Calu3 (cell line): ENCODE data around the gene ECT2. TPM values are rescaled to one million over a fixed set of nuclear protein-coding genes. Genes with fewer than 3 reads are reported as not detected.

Source experiments
- BruUV-seq: library from RNA; stranded (reverse); fragments of 400-500 nt; replicated peaks from 2 replicates; lab custom pipeline; 2021; lab: Mats Ljungman, UMichigan
- CTCF ChIA-PET: fragments of 300-600 bp; sonication (Branson Sonifier 250); formaldehyde crosslinking; loops from one replicate; lab custom pipeline; 2022; ENCODE audit warnings: antibody characterized with exemption; lab: Charles Lee
- DNase-seq: peaks from one replicate; pipeline ENCODE4 v3.0.0; 2022
- H3K27ac Mint-ChIP-seq: one replicate; pipeline ENCODE4 v1.8.0; 2022; ENCODE audit warnings: mixed read lengths; ENCODE audit not compliant: unreplicated experiment
- H3K27me3 Mint-ChIP-seq: one replicate; pipeline ENCODE4 v1.8.0; 2022; ENCODE audit warnings: mixed read lengths; ENCODE audit not compliant: unreplicated experiment
- H3K36me3 Mint-ChIP-seq: one replicate; pipeline ENCODE4 v1.8.0; 2022; ENCODE audit warnings: mild to moderate bottlenecking, moderate library complexity, mixed read lengths; ENCODE audit not compliant: insufficient read depth, unreplicated experiment
- H3K4me1 Mint-ChIP-seq: one replicate; pipeline ENCODE4 v1.8.0; 2022; ENCODE audit warnings: mild to moderate bottlenecking, low read depth, mixed read lengths; ENCODE audit not compliant: unreplicated experiment
- H3K4me3 Mint-ChIP-seq: one replicate; pipeline ENCODE4 v1.8.0; 2022; ENCODE audit warnings: mild to moderate bottlenecking, low read depth, moderate library complexity, mixed read lengths; ENCODE audit not compliant: unreplicated experiment
- H3K9me3 Mint-ChIP-seq: one replicate; pipeline ENCODE4 v1.8.0; 2022; ENCODE audit warnings: low read depth, mixed read lengths; ENCODE audit not compliant: unreplicated experiment
- intact Hi-C: fragments of 100-400 bp; cut with micrococcal nuclease; formaldehyde crosslinking; loops from one replicate; pipeline ENCODE4 v1.10.0; 2022; ENCODE audit not compliant: unreplicated experiment
- total RNA-seq: library from RNA; stranded (reverse); gene quantifications from 2 replicates; pipeline ENCODE4 v1.2.3, GENCODE V29; 2022
- TF ChIP-seq, protein P1 (sequence below): fragments of 200-600 bp; IDR thresholded peaks from one replicate; pipeline ENCODE4 v1.8.0; 2022; ENCODE audit warnings: antibody characterized with exemption; ENCODE audit not compliant: unreplicated experiment

Gene ECT2
- total RNA-seq, 1 experiment from 2014 or later = 201 TPM

DNA sequence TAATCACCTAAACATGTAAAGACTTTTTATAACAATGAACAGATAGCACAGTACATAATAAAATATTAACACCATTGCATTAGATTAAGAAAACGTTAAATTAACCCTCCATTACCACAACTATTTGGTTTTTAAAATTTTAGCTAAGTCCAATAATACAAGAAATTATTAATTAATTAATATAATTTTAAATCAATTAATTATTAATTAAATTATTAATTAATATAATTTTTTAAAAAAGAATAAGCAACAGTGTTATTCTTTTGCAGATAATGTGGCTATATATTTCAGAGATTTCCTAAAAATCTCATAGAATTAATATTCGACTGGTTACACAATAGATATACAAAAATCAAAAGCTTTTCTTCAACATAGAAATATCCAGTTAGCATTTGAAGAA is 82.5 kb downstream of the ECT2 start:
- no TSS peak for BruUV-seq
- Mint-ChIP-seq H3K36me3 (peaks cover 7% of the 10 kb centered on the region), H3K27ac (no peak overlapping the region), H3K4me3 (no peak overlapping the region), H3K9me3 (no peaks in the 10 kb centered on the region), H3K4me1 (no peaks in the 10 kb centered on the region), H3K27me3 (peaks cover under 1% of the 10 kb centered on the region)
- no peak for DNase-seq
- TF ChIP-seq, protein P1, sequence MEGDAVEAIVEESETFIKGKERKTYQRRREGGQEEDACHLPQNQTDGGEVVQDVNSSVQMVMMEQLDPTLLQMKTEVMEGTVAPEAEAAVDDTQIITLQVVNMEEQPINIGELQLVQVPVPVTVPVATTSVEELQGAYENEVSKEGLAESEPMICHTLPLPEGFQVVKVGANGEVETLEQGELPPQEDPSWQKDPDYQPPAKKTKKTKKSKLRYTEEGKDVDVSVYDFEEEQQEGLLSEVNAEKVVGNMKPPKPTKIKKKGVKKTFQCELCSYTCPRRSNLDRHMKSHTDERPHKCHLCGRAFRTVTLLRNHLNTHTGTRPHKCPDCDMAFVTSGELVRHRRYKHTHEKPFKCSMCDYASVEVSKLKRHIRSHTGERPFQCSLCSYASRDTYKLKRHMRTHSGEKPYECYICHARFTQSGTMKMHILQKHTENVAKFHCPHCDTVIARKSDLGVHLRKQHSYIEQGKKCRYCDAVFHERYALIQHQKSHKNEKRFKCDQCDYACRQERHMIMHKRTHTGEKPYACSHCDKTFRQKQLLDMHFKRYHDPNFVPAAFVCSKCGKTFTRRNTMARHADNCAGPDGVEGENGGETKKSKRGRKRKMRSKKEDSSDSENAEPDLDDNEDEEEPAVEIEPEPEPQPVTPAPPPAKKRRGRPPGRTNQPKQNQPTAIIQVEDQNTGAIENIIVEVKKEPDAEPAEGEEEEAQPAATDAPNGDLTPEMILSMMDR = no peak
- intact Hi-C loops = no loop called here
- CTCF ChIA-PET = interaction anchor here (0.7 kb wide), 1 partner anchor 769 kb away, joined by 4 read pairs; no protein-coding TSS in a partner anchor

- H3K27me3 Mint-ChIP-seq = peaks cover 17% of the 10 kb centered on the region
- CTCF ChIA-PET = interaction anchor here (1.0 to 1.8 kb wide), 2 partner anchors 103 to 208 kb away, joined by 3 to 6 read pairs; no protein-coding TSS in a partner anchor
These were observed 86.0 kb downstream of the ECT2 start for GRCh38 chr3:172836390-172836997.

GRCh38 chr3:172839679-172840078 is 89.2 kb downstream of the ECT2 start:
- Mint-ChIP-seq H3K4me1 (no peaks in the 10 kb centered on the region), H3K27me3 (peaks cover 17% of the 10 kb centered on the region), H3K27ac (no peak overlapping the region), H3K4me3 (no peak overlapping the region), H3K9me3 (no peaks in the 10 kb centered on the region), H3K36me3 (no peaks in the 10 kb centered on the region)
- intact Hi-C loops = loop anchor here (10.0 kb wide), 1 partner anchor 375 kb away; no protein-coding TSS in a partner anchor
- CTCF ChIA-PET = no interaction called here
- DNase-seq = no peak
- BruUV-seq = no TSS peak
- TF ChIP-seq, protein P1 = no peak

More at GRCh38 chr3:172836390-172836997, 86.0 kb downstream of the ECT2 start:
- DNase-seq = peak; percentile 77
- H3K36me3 Mint-ChIP-seq = no peaks in the 10 kb centered on the region
- no peak overlapping the region for H3K4me3 Mint-ChIP-seq
- no TSS peak for BruUV-seq
- no peaks in the 10 kb centered on the region for H3K9me3 Mint-ChIP-seq
- no peak overlapping the region for H3K27ac Mint-ChIP-seq
- no peaks in the 10 kb centered on the region for H3K4me1 Mint-ChIP-seq
- TF ChIP-seq, protein P1 = peak; percentile 84
- intact Hi-C loops = loop anchor here (1.0 to 2.0 kb wide), 3 partner anchors 82 to 209 kb away; no protein-coding TSS in a partner anchor

- Mint-ChIP-seq H3K4me3 (no peak overlapping the region), H3K27me3 (peaks cover 17% of the 10 kb centered on the region), H3K9me3 (no peaks in the 10 kb centered on the region), H3K36me3 (no peaks in the 10 kb centered on the region), H3K4me1 (no peaks in the 10 kb centered on the region), H3K27ac (no peak overlapping the region)
- BruUV-seq = no TSS peak
- CTCF ChIA-PET = no interaction called here
- intact Hi-C loops = loop anchor here (10.0 kb wide), 1 partner anchor 374 kb away; no protein-coding TSS in a partner anchor
- DNase-seq = no peak
- TF ChIP-seq, protein P1 = no peak
These were observed 89.9 kb downstream of the ECT2 start for GRCh38 chr3:172840463-172840862.
